ENCODE results near the gene GALNT2.

DNA sequence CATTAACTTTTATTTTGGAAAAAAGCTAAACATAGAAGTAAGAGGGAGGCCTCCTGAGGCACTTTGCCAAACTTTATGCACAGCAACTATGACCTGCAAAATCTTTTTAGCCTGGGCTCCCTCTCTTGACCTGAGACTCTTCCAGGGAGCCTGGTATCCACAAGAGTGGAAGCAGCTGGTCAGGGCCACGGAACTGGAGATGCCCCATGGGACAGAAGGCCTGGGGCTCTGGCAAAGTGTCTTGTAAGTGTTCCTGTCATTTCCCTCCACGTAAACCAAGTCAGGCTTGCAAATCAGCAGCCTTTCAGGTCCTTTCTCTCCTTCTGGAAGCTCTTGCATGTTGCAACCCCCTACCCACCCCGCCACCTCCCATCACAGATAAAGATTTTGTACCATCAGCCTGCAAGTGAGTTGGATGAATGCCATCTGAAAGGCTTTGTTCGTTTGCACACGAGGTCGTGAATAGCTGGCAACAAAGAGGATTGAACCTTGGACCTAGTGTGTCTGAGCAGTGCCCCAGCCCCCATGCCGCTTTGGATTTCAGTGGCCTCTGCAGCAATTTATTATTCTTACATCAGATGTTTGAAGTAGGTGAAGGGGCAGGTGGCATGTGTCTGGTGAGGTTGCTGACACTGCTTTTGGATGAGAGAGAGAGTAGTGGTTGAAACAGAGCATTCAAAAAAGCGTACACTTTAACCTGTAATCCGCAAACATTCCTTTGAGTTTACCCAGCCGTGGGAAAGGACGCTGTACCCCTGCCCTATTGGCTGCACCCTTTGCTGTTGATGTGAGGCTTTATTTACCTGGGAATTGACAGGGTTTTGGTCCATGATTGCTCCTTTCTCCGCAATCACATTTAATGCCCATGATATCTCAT is 91.6 kb downstream of the GALNT2 start:
- TF ChIP-seq CSRNP3 (CRISPR knock-in tag; IDR thresholded peaks at IDR 0.05): no peak
- no peak for TF ChIP-seq ESRRG (CRISPR knock-in tag; IDR thresholded peaks at IDR 0.05)
- TF ChIP-seq, protein P1, sequence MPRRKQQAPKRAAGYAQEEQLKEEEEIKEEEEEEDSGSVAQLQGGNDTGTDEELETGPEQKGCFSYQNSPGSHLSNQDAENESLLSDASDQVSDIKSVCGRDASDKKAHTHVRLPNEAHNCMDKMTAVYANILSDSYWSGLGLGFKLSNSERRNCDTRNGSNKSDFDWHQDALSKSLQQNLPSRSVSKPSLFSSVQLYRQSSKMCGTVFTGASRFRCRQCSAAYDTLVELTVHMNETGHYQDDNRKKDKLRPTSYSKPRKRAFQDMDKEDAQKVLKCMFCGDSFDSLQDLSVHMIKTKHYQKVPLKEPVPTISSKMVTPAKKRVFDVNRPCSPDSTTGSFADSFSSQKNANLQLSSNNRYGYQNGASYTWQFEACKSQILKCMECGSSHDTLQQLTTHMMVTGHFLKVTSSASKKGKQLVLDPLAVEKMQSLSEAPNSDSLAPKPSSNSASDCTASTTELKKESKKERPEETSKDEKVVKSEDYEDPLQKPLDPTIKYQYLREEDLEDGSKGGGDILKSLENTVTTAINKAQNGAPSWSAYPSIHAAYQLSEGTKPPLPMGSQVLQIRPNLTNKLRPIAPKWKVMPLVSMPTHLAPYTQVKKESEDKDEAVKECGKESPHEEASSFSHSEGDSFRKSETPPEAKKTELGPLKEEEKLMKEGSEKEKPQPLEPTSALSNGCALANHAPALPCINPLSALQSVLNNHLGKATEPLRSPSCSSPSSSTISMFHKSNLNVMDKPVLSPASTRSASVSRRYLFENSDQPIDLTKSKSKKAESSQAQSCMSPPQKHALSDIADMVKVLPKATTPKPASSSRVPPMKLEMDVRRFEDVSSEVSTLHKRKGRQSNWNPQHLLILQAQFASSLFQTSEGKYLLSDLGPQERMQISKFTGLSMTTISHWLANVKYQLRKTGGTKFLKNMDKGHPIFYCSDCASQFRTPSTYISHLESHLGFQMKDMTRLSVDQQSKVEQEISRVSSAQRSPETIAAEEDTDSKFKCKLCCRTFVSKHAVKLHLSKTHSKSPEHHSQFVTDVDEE (CRISPR knock-in tag; IDR thresholded peaks at IDR 0.05): no peak
- TF ChIP-seq OSR1 (CRISPR knock-in tag; IDR thresholded peaks at IDR 0.05): no peak
- TF ChIP-seq, protein P2, sequence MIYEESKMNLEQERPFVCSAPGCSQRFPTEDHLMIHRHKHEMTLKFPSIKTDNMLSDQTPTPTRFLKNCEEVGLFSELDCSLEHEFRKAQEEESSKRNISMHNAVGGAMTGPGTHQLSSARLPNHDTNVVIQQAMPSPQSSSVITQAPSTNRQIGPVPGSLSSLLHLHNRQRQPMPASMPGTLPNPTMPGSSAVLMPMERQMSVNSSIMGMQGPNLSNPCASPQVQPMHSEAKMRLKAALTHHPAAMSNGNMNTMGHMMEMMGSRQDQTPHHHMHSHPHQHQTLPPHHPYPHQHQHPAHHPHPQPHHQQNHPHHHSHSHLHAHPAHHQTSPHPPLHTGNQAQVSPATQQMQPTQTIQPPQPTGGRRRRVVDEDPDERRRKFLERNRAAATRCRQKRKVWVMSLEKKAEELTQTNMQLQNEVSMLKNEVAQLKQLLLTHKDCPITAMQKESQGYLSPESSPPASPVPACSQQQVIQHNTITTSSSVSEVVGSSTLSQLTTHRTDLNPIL (CRISPR knock-in tag; IDR thresholded peaks at IDR 0.05; ENCODE audit: low read depth): no peak
- TF ChIP-seq RARB (CRISPR knock-in tag; IDR thresholded peaks at IDR 0.05): no peak
- no peak for TF ChIP-seq ARNTL (CRISPR knock-in tag; IDR thresholded peaks at IDR 0.05; ENCODE audit: borderline replicate concordance, low read depth)
